ENCODE results near the gene SNAP47.
A peak's percentile ranks its signal among the peaks of the same experiment; 100 is the strongest.

Gene SNAP47

DNA sequence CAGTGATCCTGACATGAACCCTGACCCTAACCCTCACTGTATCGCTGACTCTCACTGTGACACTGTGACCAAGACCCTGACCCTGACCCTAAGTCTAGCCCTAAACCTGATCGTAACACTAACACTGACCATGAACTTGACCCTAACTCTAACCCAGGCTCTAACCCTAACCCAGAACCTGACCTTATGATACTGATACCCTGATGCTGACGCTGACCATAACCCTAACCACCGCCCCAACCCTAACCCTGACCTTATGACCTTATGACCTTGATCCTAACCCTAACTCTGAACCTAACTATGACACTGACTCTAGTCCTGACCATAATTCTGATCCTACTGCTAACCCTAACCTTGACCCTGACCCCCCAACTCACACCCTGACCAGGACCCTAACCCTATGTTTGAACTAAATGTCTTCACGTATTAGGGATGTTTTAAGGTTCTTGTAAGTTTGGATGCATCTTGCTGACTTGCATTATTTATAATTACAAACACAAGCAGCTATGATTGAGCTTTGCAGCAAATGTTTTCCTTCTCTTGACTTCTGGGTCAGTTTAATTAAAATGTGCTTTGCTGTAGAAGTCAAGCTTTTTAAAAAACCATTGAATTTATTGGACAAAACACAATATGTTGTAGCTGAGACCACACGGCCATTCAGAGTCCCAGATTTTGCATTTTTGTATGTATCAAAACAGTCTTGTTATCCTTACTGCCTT, 56.3 kb downstream of the SNAP47 start:
- TF ChIP-seq, protein P1, sequence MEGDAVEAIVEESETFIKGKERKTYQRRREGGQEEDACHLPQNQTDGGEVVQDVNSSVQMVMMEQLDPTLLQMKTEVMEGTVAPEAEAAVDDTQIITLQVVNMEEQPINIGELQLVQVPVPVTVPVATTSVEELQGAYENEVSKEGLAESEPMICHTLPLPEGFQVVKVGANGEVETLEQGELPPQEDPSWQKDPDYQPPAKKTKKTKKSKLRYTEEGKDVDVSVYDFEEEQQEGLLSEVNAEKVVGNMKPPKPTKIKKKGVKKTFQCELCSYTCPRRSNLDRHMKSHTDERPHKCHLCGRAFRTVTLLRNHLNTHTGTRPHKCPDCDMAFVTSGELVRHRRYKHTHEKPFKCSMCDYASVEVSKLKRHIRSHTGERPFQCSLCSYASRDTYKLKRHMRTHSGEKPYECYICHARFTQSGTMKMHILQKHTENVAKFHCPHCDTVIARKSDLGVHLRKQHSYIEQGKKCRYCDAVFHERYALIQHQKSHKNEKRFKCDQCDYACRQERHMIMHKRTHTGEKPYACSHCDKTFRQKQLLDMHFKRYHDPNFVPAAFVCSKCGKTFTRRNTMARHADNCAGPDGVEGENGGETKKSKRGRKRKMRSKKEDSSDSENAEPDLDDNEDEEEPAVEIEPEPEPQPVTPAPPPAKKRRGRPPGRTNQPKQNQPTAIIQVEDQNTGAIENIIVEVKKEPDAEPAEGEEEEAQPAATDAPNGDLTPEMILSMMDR (IDR thresholded peaks at IDR 0.05; ENCODE audit: control insufficient read depth, insufficient read depth, low read depth, low read length, missing control alignments): no peak
- no peak for DNase-seq (ENCODE audit: low read depth)
- H3K4me3 ChIP-seq (ENCODE audit: control insufficient read depth, low read depth, low read length): no peak overlapping the region

DNA sequence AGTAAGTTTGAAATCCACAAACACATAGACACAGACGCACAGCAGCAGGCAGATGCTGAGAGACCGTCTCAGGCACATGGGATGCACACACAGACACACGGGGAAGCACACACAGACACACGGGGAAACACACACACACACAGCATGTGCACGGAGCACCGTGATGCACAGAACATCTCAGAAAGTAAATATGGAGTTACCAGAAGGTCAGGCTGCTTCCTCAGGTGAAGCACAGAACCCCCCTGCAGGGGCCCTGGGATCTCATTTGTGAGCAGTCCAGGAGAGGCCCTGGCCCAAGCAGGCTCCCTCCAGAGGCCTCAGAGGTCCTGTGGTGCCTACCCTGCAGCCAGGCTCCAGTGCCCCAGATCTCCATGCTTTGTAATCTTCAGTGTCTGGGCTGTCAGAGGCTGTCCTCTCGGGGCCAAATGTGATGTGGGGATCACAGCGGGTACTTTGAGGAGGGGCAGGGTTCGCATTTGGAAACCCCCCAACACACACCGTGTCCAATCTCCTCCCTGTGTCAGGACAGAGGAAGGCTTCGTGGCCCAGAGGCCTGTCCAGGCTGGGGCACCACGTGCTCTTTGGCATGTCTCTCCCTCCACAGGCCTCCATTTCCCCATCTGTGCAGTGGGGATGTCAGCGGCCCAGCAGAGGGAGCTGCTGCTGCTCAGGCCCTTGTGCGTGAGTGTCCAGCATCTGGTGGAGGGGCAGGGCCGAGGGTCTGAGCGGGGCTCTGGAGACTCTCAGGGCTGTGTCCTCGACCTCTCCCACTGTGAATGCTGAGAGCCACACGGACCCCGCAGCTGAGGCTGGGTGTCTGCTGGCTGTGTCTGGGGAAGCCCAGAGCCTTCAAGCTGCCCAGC, 57.2 kb downstream of the SNAP47 start:
- DNase-seq (ENCODE audit: low read depth): no peak
- TF ChIP-seq, protein P1 (IDR thresholded peaks at IDR 0.05; ENCODE audit: control insufficient read depth, insufficient read depth, low read depth, low read length, missing control alignments): no peak
- no peak overlapping the region for H3K4me3 ChIP-seq (ENCODE audit: control insufficient read depth, low read depth, low read length)

DNA sequence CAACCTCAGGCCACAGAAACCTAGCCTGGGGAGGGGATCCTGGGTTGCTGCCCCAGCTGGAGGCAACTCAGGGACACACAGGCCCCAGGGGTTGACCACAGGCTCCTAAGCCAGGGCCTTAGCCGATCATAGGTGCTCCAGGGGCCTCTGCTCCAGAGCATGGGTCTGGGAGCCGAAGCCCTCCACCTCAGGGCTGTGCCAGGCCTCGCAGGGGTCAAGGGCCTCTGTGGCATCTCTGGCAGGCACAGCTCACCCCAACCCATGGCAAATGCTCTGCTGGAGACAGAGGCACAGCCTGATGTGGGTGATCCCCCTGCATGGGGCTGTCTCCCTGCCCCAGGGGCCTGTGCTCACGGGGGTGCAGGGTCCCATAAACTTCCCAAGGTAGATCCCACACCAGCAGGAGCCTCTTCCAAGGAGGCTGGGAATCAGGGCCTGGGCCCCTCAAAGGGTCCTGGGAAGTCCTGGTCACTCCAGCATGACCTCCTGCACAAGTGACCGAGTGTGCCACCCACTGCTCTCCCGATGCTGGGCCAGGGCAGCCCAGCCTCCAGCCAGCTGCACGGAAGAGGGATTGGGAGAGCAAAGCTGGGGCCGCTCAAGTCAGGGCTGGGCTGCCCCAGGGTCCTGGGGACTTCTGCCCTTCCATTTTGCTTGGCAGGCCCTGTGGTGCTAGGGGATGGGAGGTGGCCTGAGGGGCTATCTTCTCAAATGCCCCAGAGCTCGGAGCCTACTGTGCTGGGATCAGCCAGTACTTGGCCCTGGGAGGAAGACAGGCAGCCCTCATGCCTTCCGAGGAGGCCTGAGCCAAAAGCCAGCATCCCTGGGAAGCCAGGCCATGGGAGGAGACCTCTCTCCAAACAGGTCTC, 58.1 kb downstream of the SNAP47 start:
- no peak overlapping the region for H3K4me3 ChIP-seq (ENCODE audit: control insufficient read depth, low read depth, low read length)
- DNase-seq (ENCODE audit: low read depth): no peak
- TF ChIP-seq, protein P1 (IDR thresholded peaks at IDR 0.05; ENCODE audit: control insufficient read depth, insufficient read depth, low read depth, low read length, missing control alignments): no peak

DNA sequence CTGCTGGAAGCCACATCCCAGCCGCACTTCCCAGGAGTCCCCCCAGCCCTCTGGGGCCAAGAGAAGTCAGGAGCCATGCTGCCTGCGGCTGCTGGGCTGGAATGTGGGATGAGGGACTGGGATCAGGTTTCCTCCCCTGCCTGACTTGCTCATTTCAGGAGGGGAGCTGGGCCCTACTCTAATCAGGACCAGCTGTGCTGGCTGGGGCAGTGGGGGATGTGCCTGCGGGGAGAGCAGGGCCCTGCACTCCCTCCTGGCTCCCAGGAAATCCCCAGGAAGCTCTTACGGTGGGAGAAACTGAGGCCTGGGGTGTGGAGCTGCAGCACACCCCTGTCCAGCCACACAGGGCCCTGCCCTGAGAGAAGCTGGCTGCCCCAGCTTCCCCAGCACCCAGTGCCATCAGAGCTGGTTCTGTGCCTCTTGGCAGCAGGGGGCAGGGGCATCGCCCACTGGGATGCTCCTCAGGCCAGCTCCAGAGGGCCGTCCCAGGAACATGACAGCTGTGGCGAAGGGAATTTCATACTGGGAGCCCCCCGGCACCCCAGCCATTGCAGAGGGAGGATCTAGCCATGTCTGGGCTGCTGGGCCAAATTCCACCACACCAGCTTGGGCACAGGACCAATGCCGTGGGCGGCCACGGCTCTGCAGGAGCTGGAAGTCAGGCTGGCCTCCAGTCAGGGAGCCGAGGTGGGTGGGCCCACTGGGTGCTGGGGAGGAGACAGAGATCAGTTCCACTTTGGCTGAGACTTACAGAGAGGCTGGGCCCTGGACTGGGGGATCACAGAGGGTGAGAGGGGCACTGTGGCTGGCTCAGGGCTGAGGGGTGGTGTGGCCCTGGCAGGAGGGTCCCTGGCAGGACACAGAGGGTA, 58.9 kb downstream of the SNAP47 start:
- H3K4me3 ChIP-seq (ENCODE audit: control insufficient read depth, low read depth, low read length): peak overlapping the region; percentile 13; the same call in 1 of the 2 replicates
- peak; percentile 75 for DNase-seq (ENCODE audit: low read depth)

DNA sequence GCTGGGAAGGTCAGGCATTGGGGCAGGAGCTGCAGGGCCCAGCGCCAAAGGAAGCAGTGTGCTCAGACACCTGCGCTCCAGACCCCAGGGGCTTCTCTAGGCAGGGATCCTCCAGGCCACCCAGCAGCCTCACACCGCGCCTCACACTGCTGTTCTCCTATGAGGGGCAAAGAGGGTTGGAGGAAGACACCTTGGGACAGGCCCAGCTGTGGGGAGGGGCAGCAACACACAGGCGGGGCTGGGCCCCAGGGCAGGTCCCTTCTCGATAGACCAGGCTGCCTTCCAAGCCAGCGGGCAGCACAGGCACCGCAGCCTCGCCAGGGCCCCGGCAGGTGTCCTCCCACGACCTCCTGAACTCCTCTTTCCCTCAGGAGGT, 59.6 kb downstream of the SNAP47 start:
- H3K4me3 ChIP-seq (ENCODE audit: control insufficient read depth, low read depth, low read length): peak overlapping the region; percentile 3; the same call in 1 of the 2 replicates
- TF ChIP-seq, protein P1 (IDR thresholded peaks at IDR 0.05; ENCODE audit: control insufficient read depth, insufficient read depth, low read depth, low read length, missing control alignments): no peak
- no peak for DNase-seq (ENCODE audit: low read depth)

More for the DNA sequence above, 58.9 kb downstream of the SNAP47 start:
- TF ChIP-seq, protein P1 (IDR thresholded peaks at IDR 0.05; ENCODE audit: control insufficient read depth, insufficient read depth, low read depth, low read length, missing control alignments): no peak

Data from AG09309 (cell line).